GM18505 (cell line): ENCODE results near the gene C16orf89.
"Not testable (repeated sequence)": the region's sequence is repeated elsewhere in the genome, so short reads cannot be mapped to it uniquely, and the experiment has no call there.

Source experiments
- ATAC-seq: cut with Tn5 transposase; IDR thresholded peaks from one replicate; pipeline ENCODE4 v1.9.1; 2021; ENCODE audit not compliant: unreplicated experiment
- POLR2A ChIP-seq: IDR thresholded peaks from 4 replicates; pipeline ENCODE4 v1.6.1; 2011; ENCODE audit warnings: borderline replicate concordance; ENCODE audit not compliant: insufficient read depth, insufficient read length; ENCODE audit errors: extremely low read depth

The C16orf89 gene, protein sequence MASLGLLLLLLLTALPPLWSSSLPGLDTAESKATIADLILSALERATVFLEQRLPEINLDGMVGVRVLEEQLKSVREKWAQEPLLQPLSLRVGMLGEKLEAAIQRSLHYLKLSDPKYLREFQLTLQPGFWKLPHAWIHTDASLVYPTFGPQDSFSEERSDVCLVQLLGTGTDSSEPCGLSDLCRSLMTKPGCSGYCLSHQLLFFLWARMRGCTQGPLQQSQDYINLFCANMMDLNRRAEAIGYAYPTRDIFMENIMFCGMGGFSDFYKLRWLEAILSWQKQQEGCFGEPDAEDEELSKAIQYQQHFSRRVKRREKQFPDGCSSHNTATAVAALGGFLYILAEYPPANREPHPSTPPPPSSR

DNA sequence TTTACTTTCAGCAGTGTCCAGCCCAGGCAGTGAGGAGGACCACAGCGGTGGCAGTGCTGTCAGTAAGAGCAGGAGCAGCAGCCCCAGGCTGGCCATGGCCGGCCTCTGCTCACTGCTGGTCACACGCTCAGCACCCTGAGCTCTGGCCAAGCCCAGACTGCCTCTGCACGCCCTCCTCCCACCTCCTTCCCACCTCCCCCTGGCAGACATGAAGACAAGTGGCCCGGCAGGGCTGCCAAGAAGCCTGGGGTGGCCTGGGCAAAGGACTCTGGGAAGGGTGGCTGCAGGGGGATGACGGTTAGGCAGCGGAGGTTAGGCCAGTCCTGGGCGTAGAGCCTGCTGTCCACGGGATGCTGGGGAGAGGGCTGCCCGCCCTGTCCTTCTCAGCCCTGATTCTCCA is at the start of gene C16orf89:
C16orf89 (minus strand) TSS at position 144 of the 400 bp plus-strand sequence; CDS start at position 96, 48 bp downstream.
- ATAC-seq = no peak
- no peak for TF ChIP-seq POLR2A

DNA sequence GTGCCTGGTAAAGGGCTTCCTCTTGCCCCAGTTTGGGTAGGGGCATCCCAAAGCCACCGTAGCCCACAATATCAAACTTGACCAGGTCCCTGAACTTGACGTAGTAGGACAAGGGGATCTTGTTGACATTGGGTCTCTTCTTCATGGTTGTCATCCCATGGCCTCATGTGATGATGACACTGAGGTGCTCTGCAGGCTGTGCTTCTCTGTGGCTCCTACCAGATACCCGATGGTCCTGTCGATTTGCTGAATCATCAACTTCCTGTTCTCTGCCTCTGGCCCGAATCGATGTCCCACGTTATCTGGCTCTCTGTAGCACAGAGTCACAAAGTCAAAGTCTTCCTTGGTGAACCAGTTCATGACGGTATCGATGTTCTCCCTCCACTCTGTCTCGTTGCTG is 45.2 kb upstream of the C16orf89 start:
- ATAC-seq = not testable (repeated sequence)

DNA sequence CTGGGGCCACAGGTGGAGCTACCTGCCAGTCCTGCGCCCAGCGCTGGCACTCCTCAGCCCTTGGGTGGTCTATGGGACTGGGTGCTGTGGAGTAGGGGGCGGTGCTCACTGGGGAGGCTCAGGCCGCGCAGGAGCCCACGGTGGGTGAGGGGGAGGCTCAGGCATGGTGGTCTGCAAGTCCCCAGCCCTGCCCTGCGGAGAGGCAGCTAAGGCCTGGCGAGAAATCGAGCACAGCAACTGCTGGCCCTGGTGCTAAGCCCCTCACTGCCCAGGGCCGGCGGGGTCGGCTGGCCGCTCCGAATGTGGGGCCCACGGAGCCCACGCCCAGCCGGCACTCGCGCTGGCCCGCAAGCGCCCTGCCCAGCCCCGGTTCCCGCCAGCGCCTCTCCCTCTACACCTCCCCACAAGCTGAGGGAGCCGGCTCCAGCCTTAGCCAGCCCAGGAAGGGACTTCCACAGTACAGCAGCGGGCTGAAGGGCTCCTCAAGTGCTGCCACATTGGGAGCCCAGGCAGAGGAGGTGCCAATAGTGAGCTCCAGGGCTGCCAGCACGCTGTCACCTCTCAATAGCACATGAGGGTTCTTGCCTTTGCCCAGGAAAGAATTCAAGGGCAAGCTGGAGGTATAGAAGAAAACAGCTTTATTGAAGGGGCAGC is 42.9 kb upstream of the C16orf89 start:
- no peak for ATAC-seq
- no peak for TF ChIP-seq POLR2A

DNA sequence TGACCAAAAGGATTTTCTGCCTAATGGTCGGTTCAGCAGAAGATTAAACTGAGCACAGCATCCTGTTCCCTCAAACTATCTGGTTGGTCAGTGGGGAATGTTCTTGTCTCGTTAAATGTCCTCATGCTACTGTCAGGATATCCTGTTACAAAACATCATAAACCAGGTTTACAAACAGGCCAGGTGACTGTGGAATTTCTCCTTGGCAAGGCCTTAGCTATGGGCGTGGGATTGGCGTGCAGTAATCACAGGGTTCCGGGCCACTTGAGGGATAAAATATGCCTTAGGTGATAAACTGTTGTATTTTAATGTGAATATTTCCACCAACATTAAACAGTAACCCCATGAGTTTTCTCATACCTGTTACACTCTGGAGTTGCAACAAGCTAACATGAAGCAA is 39.3 kb upstream of the C16orf89 start:
- ATAC-seq = not testable (repeated sequence)

DNA sequence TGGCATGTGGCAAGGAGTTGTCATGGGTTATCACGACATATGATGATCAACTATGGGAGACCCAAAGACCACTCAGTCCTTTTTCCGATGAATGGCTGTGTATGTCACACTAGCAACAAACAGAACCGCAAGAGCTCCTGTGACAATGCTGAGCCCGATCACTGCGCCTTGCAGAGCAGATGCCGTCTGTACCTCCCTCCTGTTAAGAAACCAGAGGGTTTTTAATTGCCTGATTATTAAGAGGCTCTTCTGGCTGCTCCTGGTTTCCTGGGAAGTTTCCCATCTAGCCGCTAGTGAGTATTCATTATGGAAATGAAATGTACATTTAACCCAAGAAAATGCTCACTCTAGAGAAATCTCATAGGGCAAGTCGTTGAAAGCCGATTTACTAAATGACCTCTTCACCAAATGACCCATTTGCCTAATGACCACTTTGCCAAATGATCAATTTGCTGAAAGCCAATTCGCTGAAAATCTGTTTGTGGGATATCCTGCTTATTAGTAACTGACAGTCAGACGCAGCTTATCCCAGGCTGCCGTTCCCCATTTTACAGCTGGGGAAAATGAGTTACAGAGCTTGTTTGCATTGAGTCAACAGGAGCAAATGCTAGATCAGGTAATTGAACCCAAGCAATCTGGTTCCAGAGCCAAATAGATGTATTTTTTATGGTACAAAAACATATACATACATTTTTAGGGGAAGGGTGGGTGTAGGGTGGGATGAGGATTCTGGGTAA is 37.7 kb upstream of the C16orf89 start:
- ATAC-seq = not testable (repeated sequence)

DNA sequence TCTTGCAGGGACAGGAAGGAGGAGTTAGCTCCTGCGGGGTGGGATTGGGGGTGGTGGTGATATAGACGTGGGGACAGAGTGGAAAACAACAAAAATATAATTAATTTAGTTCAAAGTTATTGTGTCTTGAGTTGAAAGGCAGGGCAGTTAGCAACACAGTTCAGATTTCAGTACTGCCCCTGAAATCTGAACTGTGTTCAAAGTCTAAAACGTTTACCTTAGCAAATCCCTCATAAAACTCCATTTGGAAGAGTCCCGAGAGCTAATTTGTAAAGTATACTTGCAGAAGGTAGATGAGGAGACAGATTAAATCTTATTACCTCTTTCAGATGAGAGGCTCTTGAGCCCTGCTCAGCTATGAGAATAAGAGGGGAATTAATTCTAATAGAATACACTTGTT is 33.4 kb upstream of the C16orf89 start:
- ATAC-seq = not testable (repeated sequence)

DNA sequence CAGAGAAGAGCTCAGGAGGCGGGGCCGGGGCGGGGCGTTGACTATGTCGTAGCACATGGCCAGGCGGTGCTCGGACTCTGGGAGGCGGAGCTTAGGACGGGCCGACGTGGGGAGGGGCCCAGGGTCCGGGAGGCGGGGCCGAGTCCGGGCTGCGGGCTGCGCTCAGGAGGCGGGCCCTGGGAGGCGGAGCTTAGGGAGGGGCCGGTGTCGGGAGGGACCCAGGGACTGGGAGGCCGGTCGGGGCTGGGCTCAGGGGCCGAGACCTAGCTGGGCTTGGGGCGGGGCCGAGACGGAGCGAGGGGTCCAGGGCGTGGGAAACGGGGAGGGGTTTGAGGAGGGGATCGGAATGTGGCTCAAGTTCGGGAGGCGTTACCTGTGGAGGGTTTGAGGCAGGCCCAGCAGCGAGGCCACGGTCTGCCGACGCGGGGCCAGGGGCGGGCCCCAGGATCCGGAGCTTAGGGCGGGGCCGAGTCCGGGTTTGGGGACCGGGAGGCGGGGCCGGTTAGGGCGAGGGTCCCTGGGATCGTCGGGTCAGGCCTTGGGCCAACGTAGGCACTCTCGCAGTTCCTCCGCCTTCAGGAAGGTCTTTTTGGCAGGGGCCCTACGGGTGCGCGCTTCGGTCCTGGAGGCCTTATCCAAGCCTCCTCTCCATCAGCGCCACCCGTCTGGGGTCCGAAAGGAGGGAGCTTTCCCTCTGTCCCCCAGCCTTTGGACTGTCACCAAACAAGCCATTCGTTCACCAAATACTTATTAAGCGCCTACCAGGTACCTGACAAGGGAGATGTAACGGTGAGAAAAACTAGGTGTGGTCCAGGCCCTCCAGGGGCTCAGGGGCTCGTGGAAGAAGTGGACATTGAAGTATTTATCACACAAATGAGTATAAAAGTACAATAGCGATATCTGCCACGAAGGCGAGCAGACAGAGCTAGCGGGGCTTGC is 32.7 kb upstream of the C16orf89 start:
- ATAC-seq = not testable (repeated sequence)

DNA sequence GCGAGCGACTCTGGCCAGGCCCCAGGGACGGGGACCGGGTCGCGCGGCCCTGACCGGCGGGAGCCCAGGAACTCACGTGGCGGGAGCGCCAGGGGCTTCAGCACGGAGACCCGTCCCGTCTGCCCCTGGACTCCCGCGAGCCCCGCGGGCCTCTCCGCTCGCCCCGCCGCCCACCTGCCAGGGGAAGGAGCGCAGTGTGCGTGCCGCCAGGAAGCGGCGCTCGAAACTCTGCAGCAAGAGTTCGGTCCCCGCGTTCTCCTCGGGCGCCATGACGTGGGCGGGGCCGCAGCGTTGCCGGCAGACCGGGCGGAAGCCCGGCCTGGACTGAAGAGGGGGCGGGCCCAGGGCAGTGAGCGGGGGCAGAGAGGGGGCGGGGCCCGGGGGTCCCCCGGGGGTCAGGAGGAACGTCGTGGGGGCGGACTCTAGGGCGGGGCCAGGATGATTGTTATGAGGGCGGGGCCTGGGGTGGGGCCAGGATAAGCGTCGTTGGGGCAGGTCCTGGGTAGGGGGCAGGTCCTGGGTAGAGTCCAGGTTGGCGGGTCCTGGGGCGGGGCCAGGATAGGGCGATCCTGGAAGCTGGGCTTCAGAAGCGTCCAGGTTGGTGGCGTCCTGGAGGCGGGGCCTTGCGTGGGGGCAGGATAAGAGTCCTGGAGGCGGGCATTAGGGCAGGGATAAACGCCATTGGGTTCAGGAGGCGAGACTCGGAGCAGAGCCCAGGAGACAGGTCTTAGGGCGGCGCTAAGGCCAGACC is 31.9 kb upstream of the C16orf89 start, which contains the start of gene EEF2KMT:
EEF2KMT (minus strand) TSS at position 326 of the 751 bp plus-strand sequence; CDS start at position 270, 56 bp downstream.
- peak; percentile 98 for ATAC-seq

DNA sequence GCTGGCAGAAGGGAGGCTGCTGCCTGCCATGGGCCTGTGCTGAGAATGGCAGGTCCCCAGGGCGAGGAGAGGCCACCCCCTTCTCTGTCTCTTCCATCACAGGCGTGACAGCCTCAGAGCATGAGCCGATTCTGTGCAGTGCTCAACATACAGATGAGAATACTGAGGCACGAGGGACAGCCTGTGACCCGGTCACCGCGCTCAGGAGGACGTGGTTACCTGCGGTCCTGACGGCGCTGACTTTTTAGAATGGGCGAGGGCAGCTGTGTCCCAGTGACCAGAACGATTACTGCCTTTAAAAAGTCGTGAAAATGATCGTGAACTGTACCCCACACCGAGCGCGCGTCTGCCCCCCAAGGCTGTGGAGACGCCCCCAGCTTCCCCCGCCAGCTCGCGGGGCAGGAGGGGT is 31.3 kb upstream of the C16orf89 start:
- ATAC-seq = not testable (repeated sequence)

DNA sequence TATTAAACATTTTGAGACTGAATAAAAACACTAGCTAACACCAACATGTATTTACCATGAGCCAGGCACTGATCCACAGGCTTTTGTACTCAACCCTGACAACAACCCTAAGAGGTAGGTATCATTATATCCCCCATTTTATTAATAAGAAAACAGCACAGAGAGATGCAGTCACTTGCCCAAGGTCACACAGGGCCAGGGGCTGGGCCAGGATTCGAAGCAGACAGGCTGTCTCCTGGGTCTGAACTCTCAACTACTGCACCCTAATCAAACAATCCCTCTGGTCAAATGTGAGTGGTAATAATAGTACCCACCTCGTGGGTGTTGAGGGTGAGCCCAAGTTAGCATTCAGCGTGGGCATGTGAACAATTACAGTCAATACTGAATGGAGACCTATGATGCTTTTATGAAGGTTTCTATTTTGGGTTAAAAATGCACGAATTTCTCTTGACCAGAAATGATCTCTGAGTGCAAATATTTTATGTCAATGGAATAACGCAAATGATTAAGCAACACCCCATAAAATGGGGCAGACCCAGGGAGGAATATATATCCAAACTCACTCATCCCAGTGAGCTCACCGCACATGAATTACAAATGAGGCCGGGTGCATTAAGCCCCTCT is 30.8 kb upstream of the C16orf89 start:
- not testable (repeated sequence) for ATAC-seq

DNA sequence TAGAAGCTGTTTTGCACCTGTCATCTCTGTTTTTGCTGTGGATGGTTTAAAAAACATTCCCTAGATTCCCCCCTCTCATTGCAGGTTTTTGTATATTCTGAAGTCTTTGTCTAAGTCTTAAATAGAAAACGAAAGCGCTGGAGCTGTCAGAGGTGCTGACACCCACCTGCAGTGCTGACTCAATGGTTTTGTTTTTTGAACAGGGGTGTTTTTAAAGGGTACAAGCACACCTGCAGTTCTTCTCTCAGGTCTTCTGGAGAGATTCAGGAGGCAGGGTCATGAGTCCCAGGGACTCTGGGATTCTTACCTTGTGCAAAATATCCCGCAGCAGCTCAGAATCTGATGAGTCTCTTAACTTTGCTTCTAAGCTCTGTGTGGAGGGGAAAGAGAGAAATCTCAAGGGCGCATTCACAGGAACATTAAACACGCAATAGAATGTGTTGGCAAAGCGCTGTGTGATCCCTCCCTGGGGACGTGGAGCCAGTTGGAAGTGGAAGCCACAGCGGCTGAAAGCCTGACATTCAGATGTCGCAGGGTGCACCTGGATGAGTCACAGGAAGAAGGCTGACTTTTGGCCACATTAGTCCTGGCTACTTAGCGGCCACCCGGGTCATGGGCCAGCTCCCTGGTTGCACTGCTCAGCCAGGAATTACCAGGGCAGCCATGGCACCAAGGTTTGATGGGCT is 29.5 kb upstream of the C16orf89 start:
- ATAC-seq = not testable (repeated sequence)

DNA sequence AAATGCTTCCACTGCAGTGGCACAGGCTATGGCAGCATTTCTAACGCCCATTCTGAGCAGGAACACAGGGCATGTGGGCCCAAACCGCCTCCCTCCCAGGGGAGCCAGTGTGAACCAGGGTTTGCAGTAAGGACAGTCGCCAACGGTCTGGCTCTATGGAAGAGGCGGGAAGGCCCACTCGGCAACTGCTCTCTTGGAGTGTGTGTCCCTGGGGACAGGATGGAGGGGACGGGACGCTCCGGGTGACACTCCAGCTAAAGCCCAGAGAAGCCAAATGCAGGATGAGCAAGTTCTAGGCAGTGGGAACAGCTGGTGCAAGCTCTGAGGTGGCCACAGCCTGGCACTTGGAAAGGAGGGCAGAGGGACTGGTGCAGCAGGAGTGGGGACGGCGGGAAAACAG is 28.0 kb upstream of the C16orf89 start:
- ATAC-seq = not testable (repeated sequence)

DNA sequence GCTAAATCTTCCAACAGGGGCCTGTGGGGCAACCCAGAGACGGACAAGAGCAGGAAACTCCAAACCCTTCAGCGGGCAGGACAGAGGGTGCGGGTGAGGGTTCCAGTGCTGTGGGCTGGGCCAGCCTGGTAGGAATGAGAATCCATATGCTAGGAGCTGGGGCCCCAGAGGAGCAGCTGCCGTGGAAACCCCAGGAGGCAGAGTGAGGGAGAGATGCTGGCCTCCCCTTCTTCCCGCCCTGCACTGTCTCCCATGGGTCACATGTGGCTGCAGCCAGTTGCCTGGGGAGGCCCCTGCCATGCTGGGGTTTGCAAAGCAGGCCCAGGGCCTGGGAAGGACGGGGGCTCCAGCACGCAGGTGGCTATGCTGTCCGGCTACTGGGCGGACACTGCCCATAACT is 27.3 kb upstream of the C16orf89 start:
- not testable (repeated sequence) for ATAC-seq

DNA sequence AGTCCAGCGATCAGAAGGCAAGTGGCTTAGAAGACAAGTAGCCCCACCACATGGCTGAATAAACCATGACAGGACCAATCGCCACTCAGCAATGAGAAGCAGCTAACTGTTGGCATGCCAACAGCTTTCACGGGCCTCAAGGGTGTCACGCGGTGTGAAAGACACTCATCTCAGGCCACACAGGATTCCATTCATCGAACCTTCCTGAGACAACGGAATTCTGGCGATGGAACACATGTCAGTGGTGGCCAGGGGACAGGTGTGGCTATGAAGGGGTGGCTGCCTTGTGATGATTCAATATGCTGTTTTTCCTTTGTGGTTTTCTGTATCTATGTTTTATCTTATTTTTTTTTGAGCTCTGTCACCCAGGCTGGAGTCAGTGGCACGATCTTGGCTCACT is 24.8 kb upstream of the C16orf89 start:
- not testable (repeated sequence) for ATAC-seq

DNA sequence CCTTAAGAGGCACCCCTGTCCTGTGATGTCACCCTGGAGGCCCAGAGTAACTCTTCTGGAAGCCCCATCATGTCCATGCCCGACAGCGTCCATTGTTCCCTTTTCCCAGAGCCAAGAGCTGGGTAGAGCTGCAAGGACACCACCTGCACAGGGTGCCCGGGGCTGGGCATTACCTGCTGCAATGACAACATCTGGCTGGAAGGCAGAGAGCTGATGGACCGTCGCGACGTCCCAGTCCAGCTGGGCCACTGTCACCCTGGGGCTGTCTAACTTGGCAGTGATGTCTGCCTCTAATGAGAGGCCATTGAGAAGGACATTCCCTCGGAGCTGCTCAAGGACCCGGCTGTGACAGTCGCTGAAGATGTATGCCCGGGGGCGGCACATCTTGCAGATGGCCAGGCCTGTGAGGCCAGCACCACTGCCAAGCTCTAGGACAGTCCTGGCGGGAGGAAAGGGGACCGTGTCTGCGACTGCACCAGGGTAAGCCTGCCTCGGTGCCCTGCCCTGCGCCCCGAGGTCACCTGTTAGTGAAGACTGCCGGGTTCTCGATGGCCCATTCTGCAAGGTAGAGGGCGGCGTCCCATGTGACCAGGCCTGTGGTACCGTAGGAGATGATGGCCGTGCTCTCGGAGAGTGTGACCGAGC is 24.3 kb upstream of the C16orf89 start:
- not testable (repeated sequence) for ATAC-seq

DNA sequence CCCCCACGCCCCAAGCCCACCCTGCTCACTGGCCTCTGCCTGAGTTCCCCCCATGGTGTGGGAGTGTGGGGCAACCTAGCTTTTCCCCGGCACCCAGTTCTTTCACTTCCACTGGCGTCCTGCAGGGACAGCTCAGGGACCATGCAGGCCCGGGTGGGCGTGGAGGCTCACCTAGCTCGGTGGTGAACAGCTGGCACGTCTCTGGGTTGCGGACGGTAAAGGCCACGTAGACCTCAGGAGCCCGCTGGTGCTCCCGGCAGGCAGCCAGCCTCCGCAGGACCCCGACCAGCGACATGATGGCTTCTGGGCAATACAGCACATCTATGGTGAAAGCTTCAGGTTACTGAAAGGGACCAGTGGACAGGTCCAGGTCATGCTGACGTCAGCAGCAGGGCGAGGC is 23.2 kb upstream of the C16orf89 start:
- not testable (repeated sequence) for ATAC-seq

DNA sequence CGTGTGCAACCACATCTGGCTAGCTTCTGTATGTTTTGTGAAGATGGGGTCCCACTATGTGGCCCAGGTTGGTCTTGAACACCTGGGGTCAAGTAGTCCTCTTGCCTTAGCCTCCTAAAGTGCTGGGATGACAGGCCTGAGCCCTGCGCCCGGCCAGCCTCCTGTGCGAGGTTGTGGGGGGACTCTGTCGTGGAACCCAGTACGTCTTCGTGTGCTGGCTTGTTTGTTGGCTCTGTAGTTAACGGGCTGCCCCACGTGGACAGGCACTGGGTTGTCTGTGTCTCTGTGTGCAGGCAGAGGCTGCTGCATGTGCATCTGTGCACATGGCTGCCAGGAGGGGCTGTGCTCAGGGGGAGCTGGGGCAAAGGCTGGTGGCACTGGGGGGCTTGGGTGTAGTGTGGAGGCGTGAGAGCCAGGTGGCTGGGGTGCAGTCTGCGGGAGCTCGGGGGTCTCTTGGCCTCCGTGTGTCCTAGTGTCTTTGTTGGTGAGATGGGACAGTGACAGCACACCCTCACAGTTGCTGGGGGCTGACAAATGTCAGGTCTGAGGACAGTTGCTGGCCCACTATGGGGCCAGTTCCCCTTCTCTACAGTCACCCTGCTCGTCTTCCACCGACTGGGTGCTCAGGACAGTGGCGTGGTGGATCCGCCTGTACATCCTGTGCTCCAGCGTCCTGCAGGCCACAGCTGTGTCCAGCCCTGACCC is 22.5 kb upstream of the C16orf89 start:
- ATAC-seq = not testable (repeated sequence)
